Activated B cell treated with CpG ODN at 0.5 μM for 24 hours (primary cell): ENCODE data around the gene ATL1. TPM values are rescaled to one million over a fixed set of nuclear protein-coding genes. Genes with fewer than 3 reads are reported as not detected.

Source experiments
- ATAC-seq: fragments of 200-7000 bp; cut with Tn5 transposase; one replicate; pipeline ENCODE4 v1.10.0; 2021; ENCODE audit warnings: low read depth, mild to moderate bottlenecking, moderate library complexity
- CTCF ChIA-PET: fragments of 350-600 bp; sonication (Branson Sonifier 250); formaldehyde crosslinking; loops from one replicate; lab custom pipeline; 2021; ENCODE audit warnings: antibody characterized with exemption; lab: Charles Lee
- POLR2A ChIA-PET: fragments of 350-600 bp; sonication (Branson Sonifier 250); formaldehyde crosslinking; loops from one replicate; lab custom pipeline; 2021; ENCODE audit warnings: antibody characterized with exemption; lab: Charles Lee
- DNase-seq: peaks from one replicate; pipeline ENCODE4 v3.0.0; 2022
- H3K27ac Mint-ChIP-seq: one replicate; pipeline ENCODE4 v1.8.0; 2020; ENCODE audit warnings: mixed read lengths
- H3K27me3 Mint-ChIP-seq: one replicate; pipeline ENCODE4 v1.8.0; 2021; ENCODE audit warnings: mixed read lengths
- H3K36me3 Mint-ChIP-seq: one replicate; pipeline ENCODE4 v1.8.0; 2021; ENCODE audit warnings: low read depth, mixed read lengths
- H3K4me1 Mint-ChIP-seq: one replicate; pipeline ENCODE4 v1.8.0; 2021; ENCODE audit warnings: mixed read lengths
- H3K4me3 Mint-ChIP-seq: one replicate; pipeline ENCODE4 v1.8.0; 2020; ENCODE audit warnings: mild to moderate bottlenecking, mixed read lengths
- H3K9me3 Mint-ChIP-seq: one replicate; pipeline ENCODE4 v1.8.0; 2020; ENCODE audit warnings: mixed read lengths
- CTCF ChIP-seq: fragments of 200-600 bp; IDR thresholded peaks from one replicate; pipeline ENCODE4 v1.8.0; 2022; ENCODE audit warnings: antibody characterized with exemption, mild to moderate bottlenecking
- intact Hi-C: fragments of 100-400 bp; cut with micrococcal nuclease; formaldehyde crosslinking; loops from one replicate; pipeline ENCODE4 v1.15.1; 2024
- total RNA-seq: library from RNA; stranded (reverse); gene quantifications from 2 replicates; pipeline ENCODE4 v1.2.3, GENCODE V29; 2022

The ATL1 gene
- total RNA-seq, 1 donor from 2014 or later = 0.49 TPM

GRCh38 chr14:50647282-50647681 is 87.3 kb downstream of the ATL1 start:
- H3K27me3 Mint-ChIP-seq = no peaks in the 10 kb centered on the region
- no peak for TF ChIP-seq CTCF
- peaks cover 60% of the 10 kb centered on the region for H3K4me1 Mint-ChIP-seq
- ChIA-PET POLR2A (no interaction called here), CTCF (no interaction called here)
- H3K9me3 Mint-ChIP-seq = no peaks in the 10 kb centered on the region
- H3K36me3 Mint-ChIP-seq = peaks cover 28% of the 10 kb centered on the region
- DNase-seq = no peak
- ATAC-seq = peak; percentile 96
- H3K4me3 Mint-ChIP-seq = peak overlapping the region; percentile 70
- intact Hi-C loops = loop anchor here (2.0 to 5.0 kb wide), 2 partner anchors 35 to 68 kb away; no protein-coding TSS in a partner anchor
- peak overlapping the region; percentile 75 for H3K27ac Mint-ChIP-seq

GRCh38 chr14:50647753-50648152 is 87.8 kb downstream of the ATL1 start:
- ChIA-PET CTCF (no interaction called here), POLR2A (no interaction called here)
- DNase-seq (no peak), ATAC-seq (no peak)
- Mint-ChIP-seq H3K27me3 (no peaks in the 10 kb centered on the region), H3K4me1 (peaks cover 65% of the 10 kb centered on the region), H3K4me3 (peak overlapping the region; percentile 70), H3K36me3 (peaks cover 29% of the 10 kb centered on the region), H3K9me3 (no peaks in the 10 kb centered on the region), H3K27ac (peak overlapping the region; percentile 75)
- no peak for TF ChIP-seq CTCF
- intact Hi-C loops = loop anchor here (2.0 to 5.0 kb wide), 2 partner anchors 35 to 67 kb away; no protein-coding TSS in a partner anchor

GRCh38 chr14:50649691-50650090 is 89.7 kb downstream of the ATL1 start:
- Mint-ChIP-seq H3K36me3 (peaks cover 18% of the 10 kb centered on the region), H3K27me3 (no peaks in the 10 kb centered on the region), H3K27ac (peak overlapping the region; percentile 78), H3K4me1 (peaks cover 69% of the 10 kb centered on the region), H3K9me3 (no peaks in the 10 kb centered on the region), H3K4me3 (peak overlapping the region; percentile 6)
- intact Hi-C loops = loop anchor here (5.0 kb wide), 1 partner anchor 37 kb away; no protein-coding TSS in a partner anchor
- TF ChIP-seq CTCF = no peak
- DNase-seq (no peak), ATAC-seq (peak; percentile 53)
- CTCF ChIA-PET = interaction anchor here (1.3 kb wide), 1 partner anchor 64 kb away, joined by 5 read pairs; no protein-coding TSS in a partner anchor
- POLR2A ChIA-PET = no interaction called here

- H3K4me3 Mint-ChIP-seq = no peak overlapping the region
- peaks cover 62% of the 10 kb centered on the region for H3K4me1 Mint-ChIP-seq
- CTCF ChIA-PET = no interaction called here
- DNase-seq = no peak
- no peaks in the 10 kb centered on the region for H3K9me3 Mint-ChIP-seq
- H3K27ac Mint-ChIP-seq = no peak overlapping the region
- POLR2A ChIA-PET = interaction anchor here (0.6 kb wide), 1 partner anchor 11 kb away, joined by 4 read pairs; no protein-coding TSS in a partner anchor
- ATAC-seq = no peak
- H3K27me3 Mint-ChIP-seq = no peaks in the 10 kb centered on the region
- no peak for TF ChIP-seq CTCF
- intact Hi-C loops = no loop called here
- peaks cover 46% of the 10 kb centered on the region for H3K36me3 Mint-ChIP-seq
These were observed 96.8 kb downstream of the ATL1 start for GRCh38 chr14:50656776-50657175.

GRCh38 chr14:50657753-50658152 is 97.8 kb downstream of the ATL1 start:
- ATAC-seq (no peak), DNase-seq (no peak)
- Mint-ChIP-seq H3K27me3 (no peaks in the 10 kb centered on the region), H3K4me3 (no peak overlapping the region), H3K27ac (no peak overlapping the region), H3K9me3 (no peaks in the 10 kb centered on the region), H3K4me1 (peaks cover 52% of the 10 kb centered on the region), H3K36me3 (peaks cover 45% of the 10 kb centered on the region)
- ChIA-PET POLR2A (no interaction called here), CTCF (interaction anchor here (1.0 kb wide), 1 partner anchor 29 kb away, joined by 3 read pairs; no protein-coding TSS in a partner anchor)
- intact Hi-C loops = no loop called here
- TF ChIP-seq CTCF = no peak
